Measurements from ENCODE around the gene BUB3. TPM values are rescaled to one million over a fixed set of nuclear protein-coding genes. Genes with fewer than 3 reads are reported as not detected.
A peak's percentile ranks its signal among the peaks of the same experiment; 100 is the strongest.

BUB3 gene
- total RNA-seq, 4 donors from 2014 or later: 67.9 to 117 (median 88.0) TPM

DNA sequence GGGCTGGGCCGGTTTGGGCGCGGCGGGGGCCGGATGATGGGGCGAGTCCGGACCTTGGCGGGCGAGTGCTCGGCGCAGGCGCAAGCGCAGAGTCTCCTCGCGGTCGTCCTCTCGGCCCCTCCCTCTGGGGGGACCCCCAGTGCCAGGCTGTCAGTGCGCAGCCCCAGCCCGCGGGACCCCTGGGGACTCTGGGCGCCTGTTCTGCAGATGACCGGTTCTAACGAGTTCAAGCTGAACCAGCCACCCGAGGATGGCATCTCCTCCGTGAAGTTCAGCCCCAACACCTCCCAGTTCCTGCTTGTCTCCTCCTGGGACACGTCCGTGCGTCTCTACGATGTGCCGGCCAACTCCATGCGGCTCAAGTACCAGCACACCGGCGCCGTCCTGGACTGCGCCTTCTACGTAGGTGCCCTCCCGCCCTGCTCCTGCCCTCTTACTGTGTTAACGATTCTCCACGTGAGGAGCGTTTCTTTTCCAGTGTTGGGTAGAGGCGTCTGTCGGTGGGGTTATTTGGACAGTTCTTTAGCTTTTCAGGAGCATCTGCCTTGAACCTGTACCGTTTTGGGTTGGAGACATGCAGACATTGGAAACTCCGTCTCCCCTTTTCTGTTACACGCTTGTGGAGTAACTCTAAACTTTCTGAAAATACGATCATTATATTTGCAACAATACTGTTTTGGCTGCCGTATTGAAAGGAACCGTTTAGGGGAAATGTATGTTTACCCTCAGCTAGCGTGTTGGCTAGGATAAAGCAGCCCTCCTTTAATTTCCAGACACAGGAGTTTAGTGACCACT lies 706 bp downstream of the BUB3 start:
- H3K4me1 ChIP-seq: peaks cover 13 to 27% of the 10 kb centered on the region in 2 donors
- DNase-seq: peak; percentile 58
- WGBS, 2 donors: 7 to 9% methylated on average over 24 to 27 of the region's 49 CpGs
- no peaks in the 10 kb centered on the region for H3K9me3 ChIP-seq
- no peaks in the 10 kb centered on the region for H3K36me3 ChIP-seq
- H3K4me3 ChIP-seq (replicated peaks in 1 of 3): peak overlapping the region; percentile 79 to 99 (median 86)
- H3K27me3 ChIP-seq: peaks cover 23% of the 10 kb centered on the region
- TF ChIP-seq POLR2A (IDR thresholded peaks at IDR 0.05): no peak
- no peak for TF ChIP-seq CTCF (IDR thresholded peaks at IDR 0.05)
- peak overlapping the region; percentile 70 to 80 (median 73) for H3K27ac ChIP-seq
- intact Hi-C loops (cut with DNase I): loop anchor here (10.0 kb wide), 1 partner anchor 170 kb away; the partner anchor contains the start of gene PSTK

GRCh38 chr10:123156078-123156477 lies 1.9 kb downstream of the BUB3 start:
- intact Hi-C loops (cut with DNase I): loop anchor here (10.0 kb wide), 1 partner anchor 171 kb away; the partner anchor contains the start of gene PSTK
- TF ChIP-seq POLR2A (IDR thresholded peaks at IDR 0.05) (no peak), CTCF (IDR thresholded peaks at IDR 0.05) (no peak)

GRCh38 chr10:123157210-123157609 lies 3.0 kb downstream of the BUB3 start:
- H3K27me3 ChIP-seq: no peaks in the 10 kb centered on the region
- H3K36me3 ChIP-seq: peaks cover 2 to 14% of the 10 kb centered on the region in 2 donors
- H3K9me3 ChIP-seq: no peaks in the 10 kb centered on the region
- H3K4me1 ChIP-seq: peaks cover 7 to 14% of the 10 kb centered on the region in 2 donors
- no peak overlapping the region for H3K27ac ChIP-seq
- no peak overlapping the region for H3K4me3 ChIP-seq (replicated peaks in 1 of 3)
- intact Hi-C loops (cut with DNase I): loop anchor here (10.0 kb wide), 1 partner anchor 172 kb away; the partner anchor contains the start of gene PSTK
- WGBS, 2 donors: 88 to 96% methylated on average over 3 of the region's 3 CpGs
- no peak for TF ChIP-seq POLR2A (IDR thresholded peaks at IDR 0.05)
- no peak for TF ChIP-seq CTCF (IDR thresholded peaks at IDR 0.05)
- no peak for DNase-seq

More at GRCh38 chr10:123156078-123156477, 1.9 kb downstream of the BUB3 start:
- Histone ChIP-seq H3K9me3 (no peaks in the 10 kb centered on the region), H3K4me1 (peaks cover 7 to 18% of the 10 kb centered on the region in 2 donors), H3K27ac (no peak overlapping the region), H3K36me3 (peaks cover 0 to 6% of the 10 kb centered on the region in 2 donors), H3K4me3 (replicated peaks in 1 of 3) (no peak overlapping the region), H3K27me3 (peaks cover 11% of the 10 kb centered on the region)
- no peak for DNase-seq
- 95 to 97% methylated on average over 2 of the region's 2 CpGs for WGBS, 2 donors

GRCh38 chr10:123158682-123159081 lies 4.5 kb downstream of the BUB3 start:
- peaks cover 17 to 28% of the 10 kb centered on the region in 2 donors for H3K36me3 ChIP-seq

More at GRCh38 chr10:123158682-123159081, 4.5 kb downstream of the BUB3 start:
- Histone ChIP-seq H3K27me3 (no peaks in the 10 kb centered on the region), H3K4me3 (replicated peaks in 1 of 3) (no peak overlapping the region), H3K27ac (no peak overlapping the region), H3K4me1 (peaks cover 7 to 12% of the 10 kb centered on the region in 2 donors), H3K9me3 (no peaks in the 10 kb centered on the region)
- DNase-seq: no peak
- intact Hi-C loops (cut with DNase I): loop anchor here (10.0 kb wide), 1 partner anchor 174 kb away; the partner anchor contains the start of gene PSTK
- 87 to 91% methylated on average over 1 of the region's 1 CpG for WGBS, 2 donors
- no peak for TF ChIP-seq CTCF (IDR thresholded peaks at IDR 0.05)
- no peak for TF ChIP-seq POLR2A (IDR thresholded peaks at IDR 0.05)

Data from thyroid gland (tissue), 4 donors.